IPS-20b (cell line): ENCODE measurements around the gene AADAT.
"Not testable (repeated sequence)": the region's sequence is repeated elsewhere in the genome, so short reads cannot be mapped to it uniquely, and the experiment has no call there.

ENCODE experiments used
- H3K27ac ChIP-seq: one replicate; pipeline ENCODE4 v1.5.1; 2013; ENCODE audit warnings: low read length
- H3K27me3 ChIP-seq: 2 replicates; pipeline ENCODE4 v1.6.1; 2013; ENCODE audit warnings: mild to moderate bottlenecking, low read length, inconsistent platforms; ENCODE audit not compliant: insufficient read depth
- H3K36me3 ChIP-seq: 2 replicates; pipeline ENCODE4 v1.6.1; 2013; ENCODE audit warnings: low read depth, mild to moderate bottlenecking, inconsistent platforms, low read length, moderate library complexity; ENCODE audit not compliant: insufficient read depth
- H3K4me1 ChIP-seq: 2 replicates; pipeline ENCODE4 v1.6.1; 2013; ENCODE audit warnings: mild to moderate bottlenecking, control low read depth, inconsistent platforms, low read length, moderate library complexity; ENCODE audit not compliant: insufficient read depth
- H3K4me3 ChIP-seq: 2 replicates; pipeline ENCODE4 v1.5.1; 2013; ENCODE audit warnings: mild to moderate bottlenecking, low read length, inconsistent platforms
- H3K9ac ChIP-seq: 2 replicates; pipeline ENCODE4 v1.6.1; 2013; ENCODE audit warnings: low read depth, mild to moderate bottlenecking, inconsistent platforms, low read length, moderate library complexity
- H3K9me3 ChIP-seq: 2 replicates; pipeline ENCODE4 v1.6.1; 2013; ENCODE audit warnings: mild to moderate bottlenecking, low read depth, low read length, inconsistent platforms; ENCODE audit not compliant: insufficient read depth

AADAT gene

DNA sequence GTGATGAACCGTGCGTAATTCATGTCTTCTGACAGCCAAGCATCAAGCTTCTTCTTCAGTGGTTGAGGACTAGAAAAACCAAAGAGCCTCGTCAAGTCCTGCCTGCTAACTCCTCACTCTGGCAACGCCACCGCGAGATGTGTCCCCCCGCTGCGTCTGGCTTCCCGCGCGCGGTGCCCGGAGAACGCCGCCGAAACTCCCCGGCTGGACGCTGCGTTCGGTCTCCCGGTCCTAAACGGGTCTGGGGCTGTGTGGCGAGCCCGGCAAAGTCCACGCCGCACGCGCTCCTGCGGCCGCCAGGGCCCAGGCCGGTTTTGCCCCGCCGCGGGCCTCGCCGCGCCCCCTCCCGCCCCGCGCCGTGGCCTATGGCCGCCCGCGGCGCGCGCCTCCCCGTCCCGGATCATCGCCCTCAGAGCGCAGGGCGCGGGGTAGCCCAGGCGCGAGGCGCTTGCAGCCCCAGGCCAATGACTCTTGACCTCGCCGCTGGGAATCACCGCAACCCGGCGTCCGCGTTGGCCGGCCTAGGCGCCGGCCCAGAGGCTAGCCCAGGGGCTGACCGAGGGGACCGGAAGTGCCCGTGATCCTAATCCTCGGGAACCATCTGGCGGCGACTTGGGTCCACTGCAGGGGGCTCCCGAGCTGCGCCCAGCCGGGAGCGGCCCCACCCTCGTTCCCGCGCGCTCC lies at the start of gene AADAT:
AADAT (minus strand) TSS at position 289 of the 684 bp plus-strand sequence; CDS start at position 23, 266 bp downstream.
- H3K4me1 ChIP-seq, result peaks cover 9% of the 10 kb centered on the region; the same call in 1 of the 2 replicates
- H3K9me3 ChIP-seq, result no peaks in the 10 kb centered on the region
- peak within 1 kb of the TSS; percentile 92 for H3K9ac ChIP-seq
- H3K36me3 ChIP-seq, result peaks cover 35% of the 10 kb centered on the region
- peak within 1 kb of the TSS; percentile 94 for H3K4me3 ChIP-seq
- no peak within 1 kb of the TSS for H3K27ac ChIP-seq
- peaks cover 16% of the 10 kb centered on the region; the same call in 1 of the 2 replicates for H3K27me3 ChIP-seq

DNA sequence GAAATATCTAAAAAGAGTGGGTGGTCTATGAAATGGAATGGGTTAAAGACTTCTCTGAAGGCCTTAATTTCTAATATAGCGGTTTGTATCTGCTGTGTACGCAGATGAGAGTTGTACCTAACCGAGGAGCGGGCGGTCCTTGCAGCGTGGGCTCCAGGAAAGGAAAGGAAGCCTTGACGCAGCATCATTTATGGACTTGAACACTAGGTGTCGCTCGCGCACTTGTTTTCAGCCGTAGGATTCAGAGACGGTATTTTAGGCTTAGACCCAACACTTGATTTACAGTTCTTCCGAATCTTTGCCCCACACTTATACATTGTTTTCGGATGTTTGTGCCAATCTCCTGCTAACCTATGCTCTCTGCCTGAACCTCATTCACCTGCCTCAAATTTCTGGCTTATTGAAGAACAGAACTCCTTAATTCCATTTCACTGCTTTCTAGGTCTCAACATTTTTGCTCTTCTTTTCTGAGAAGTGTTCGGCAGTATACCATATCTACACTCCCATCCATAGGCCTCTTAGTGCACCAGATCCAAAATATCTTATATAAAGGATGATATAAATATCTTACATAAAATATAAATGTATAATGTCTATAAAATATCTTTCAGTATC lies 48.9 kb upstream of the AADAT start:
- no peaks in the 10 kb centered on the region for H3K36me3 ChIP-seq
- H3K4me1 ChIP-seq, result no peaks in the 10 kb centered on the region
- H3K9ac ChIP-seq, result no peak overlapping the region
- H3K27ac ChIP-seq, result no peak overlapping the region
- H3K9me3 ChIP-seq, result peaks cover 7% of the 10 kb centered on the region
- no peaks in the 10 kb centered on the region for H3K27me3 ChIP-seq
- no peak overlapping the region for H3K4me3 ChIP-seq

DNA sequence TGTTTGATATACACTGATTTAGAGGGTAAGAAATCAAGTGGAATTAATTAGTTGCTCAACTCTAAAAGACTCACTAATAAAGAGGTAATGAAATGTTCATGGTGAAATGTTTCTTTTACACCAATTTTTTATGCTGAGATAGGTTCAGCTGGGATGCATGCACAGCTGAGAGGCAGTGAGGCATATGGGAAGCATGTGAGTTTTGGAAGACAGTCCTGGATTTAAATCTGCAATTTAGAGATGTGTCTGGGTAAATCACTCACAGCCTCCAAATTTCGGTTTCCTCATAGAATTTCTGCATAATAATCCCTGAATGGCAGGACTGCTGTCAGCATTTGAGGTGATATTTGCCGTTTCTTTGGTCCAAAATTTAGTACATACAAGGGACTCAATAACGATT lies 48.2 kb upstream of the AADAT start:
- Histone ChIP-seq H3K27ac (no peak overlapping the region), H3K27me3 (no peaks in the 10 kb centered on the region), H3K4me3 (no peak overlapping the region), H3K9me3 (peaks cover 15% of the 10 kb centered on the region), H3K36me3 (no peaks in the 10 kb centered on the region), H3K9ac (no peak overlapping the region), H3K4me1 (no peaks in the 10 kb centered on the region)

DNA sequence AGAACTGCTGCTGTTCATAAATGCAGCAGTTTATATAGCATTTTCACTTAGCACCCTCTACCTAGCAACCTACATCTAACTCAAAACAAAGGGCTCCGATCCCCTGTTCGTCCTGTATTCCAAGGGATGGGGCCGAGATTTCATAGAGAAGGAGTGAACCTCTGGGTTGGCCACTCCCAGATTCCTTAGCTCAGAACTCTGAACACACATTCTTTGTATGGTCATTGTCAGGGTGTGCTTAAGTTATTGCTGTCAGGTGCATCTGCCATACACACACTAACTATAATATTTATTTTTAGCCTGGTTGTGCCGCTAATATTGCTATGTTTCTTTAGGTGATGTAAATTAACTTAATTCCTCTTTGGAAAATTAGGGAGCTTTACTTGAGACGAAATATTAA lies 47.7 kb upstream of the AADAT start:
- Histone ChIP-seq H3K9me3 (peaks cover 19% of the 10 kb centered on the region), H3K27ac (no peak overlapping the region), H3K4me1 (no peaks in the 10 kb centered on the region), H3K4me3 (no peak overlapping the region), H3K36me3 (no peaks in the 10 kb centered on the region), H3K9ac (no peak overlapping the region), H3K27me3 (no peaks in the 10 kb centered on the region)

DNA sequence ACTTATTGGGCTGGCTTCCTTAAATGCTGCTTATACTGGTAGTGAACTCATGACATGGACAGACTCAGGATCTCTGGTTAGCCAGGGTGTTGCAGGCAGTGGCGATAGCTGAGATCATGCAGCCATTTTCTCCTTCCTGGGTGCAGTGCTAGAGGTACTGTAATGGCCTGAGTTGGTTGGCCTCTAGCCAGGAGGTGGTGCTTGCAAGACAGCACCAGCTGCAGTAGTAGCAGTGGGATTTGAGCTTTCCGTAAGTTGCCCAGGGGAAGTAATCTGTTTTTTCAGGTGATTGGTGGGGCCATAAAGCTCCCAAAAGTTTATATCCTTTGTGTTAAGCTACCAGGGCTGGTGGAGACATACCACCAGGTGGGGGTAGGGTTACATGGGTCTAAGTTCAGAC lies 45.1 kb upstream of the AADAT start:
- peaks cover 22% of the 10 kb centered on the region for H3K9me3 ChIP-seq
- no peaks in the 10 kb centered on the region for H3K4me1 ChIP-seq
- H3K36me3 ChIP-seq, result no peaks in the 10 kb centered on the region
- H3K9ac ChIP-seq, result no peak overlapping the region
- H3K27me3 ChIP-seq, result no peaks in the 10 kb centered on the region
- H3K27ac ChIP-seq, result no peak overlapping the region
- no peak overlapping the region for H3K4me3 ChIP-seq

DNA sequence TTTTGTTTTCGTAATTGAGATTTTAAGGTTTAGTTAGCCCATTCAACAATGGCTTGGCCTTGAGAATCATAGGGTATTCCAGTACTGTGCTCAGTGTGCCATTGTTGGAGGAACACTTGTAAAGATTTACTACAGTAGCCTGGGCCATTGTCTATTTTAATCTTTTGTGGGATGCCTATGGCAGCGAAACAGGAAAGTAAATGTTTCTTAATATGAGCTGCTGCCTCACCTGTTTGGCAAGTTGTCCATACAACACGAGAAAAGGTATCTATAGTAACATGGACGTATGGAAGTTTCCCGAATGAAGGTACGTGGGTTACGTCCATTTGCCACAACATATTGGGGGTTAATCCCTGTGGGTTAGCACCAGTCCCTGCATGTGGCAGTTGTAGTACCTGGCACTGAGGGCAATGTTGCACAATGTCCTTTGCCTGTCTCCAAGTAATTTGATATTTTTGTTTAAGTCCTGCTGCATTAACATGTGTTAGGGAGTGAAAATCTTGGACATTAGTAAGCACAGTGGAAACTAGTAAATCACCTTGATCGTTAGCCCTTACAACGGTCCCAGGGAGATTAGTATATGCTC lies 38.6 kb upstream of the AADAT start:
- H3K9ac ChIP-seq, result no peak overlapping the region
- H3K27ac ChIP-seq, result no peak overlapping the region
- no peaks in the 10 kb centered on the region for H3K4me1 ChIP-seq
- no peaks in the 10 kb centered on the region for H3K36me3 ChIP-seq
- peaks cover 12% of the 10 kb centered on the region for H3K9me3 ChIP-seq
- H3K4me3 ChIP-seq, result no peak overlapping the region
- H3K27me3 ChIP-seq, result no peaks in the 10 kb centered on the region

DNA sequence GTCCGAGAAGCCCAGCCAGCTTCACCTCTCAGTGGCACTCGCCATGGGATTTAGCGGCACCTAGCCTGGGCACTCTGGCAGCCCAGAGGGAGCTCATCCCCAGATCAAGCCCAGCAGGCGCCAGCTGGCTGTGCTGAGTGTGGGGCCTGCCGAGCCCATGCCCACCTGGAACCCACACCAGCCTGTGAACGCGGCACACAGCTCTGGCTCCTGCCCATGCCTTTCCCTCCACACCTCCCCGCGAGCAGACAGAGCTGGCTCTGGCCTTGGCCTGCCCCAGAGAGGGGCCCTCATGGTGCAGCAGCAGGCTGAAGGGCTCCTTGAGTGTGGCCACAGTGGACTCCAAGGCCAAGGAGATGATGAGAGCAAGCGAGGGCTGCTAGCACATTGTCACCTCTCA lies 38.0 kb upstream of the AADAT start:
- no peak overlapping the region for H3K27ac ChIP-seq

DNA sequence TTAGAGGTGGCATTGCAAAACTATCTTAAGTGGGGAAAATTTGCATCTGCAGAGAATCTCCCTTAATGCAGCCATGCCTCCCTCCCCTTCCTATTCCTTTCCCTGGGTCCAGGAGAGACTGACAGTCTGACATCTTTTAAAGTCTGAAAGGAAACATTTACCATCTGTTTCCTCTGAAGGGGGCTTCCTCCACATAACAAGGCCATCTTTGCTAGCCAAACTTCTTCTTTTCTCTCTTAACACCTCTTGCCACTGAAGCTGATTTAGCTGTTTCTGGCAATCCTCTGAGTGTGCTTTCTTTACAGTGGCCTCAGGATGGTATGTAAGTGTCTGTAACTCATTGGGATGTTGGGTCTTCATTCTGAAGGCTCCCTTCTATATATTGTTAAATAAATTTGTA lies 34.6 kb upstream of the AADAT start:
- H3K36me3 ChIP-seq, result no peaks in the 10 kb centered on the region
- no peak overlapping the region for H3K27ac ChIP-seq
- no peak overlapping the region for H3K9ac ChIP-seq
- no peak overlapping the region for H3K4me3 ChIP-seq
- H3K9me3 ChIP-seq, result peaks cover 12% of the 10 kb centered on the region
- 0 out of 2 replicates have a peak, but pooled peaks cover 3% of the 10 kb centered on the region for H3K4me1 ChIP-seq
- H3K27me3 ChIP-seq, result no peaks in the 10 kb centered on the region

More for the DNA sequence above, 38.0 kb upstream of the AADAT start:
- Histone ChIP-seq H3K4me1 (no peaks in the 10 kb centered on the region), H3K36me3 (no peaks in the 10 kb centered on the region), H3K9me3 (peaks cover 10% of the 10 kb centered on the region), H3K9ac (no peak overlapping the region), H3K4me3 (no peak overlapping the region), H3K27me3 (no peaks in the 10 kb centered on the region)

DNA sequence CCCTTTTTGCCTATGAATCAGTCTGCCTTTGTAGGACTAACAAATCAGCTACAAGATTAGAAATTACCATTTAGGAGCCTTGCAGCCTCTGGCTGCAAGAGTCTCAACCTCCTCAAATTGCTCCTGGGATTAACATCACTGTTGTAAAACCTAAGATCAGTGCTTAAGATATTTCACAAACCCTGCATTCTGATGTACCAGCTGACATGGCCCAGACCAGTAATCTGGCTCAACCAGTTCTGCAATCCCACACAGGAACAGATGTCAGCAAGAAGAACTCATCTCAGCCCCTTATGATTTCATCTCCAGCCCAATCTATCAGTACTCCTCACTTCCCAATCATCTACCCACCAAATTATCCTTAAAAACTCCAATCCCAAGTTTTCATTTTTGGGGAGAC lies 32.5 kb upstream of the AADAT start:
- Histone ChIP-seq H3K27ac (no peak overlapping the region), H3K4me1 (0 out of 2 replicates have a peak, but pooled peaks cover 3% of the 10 kb centered on the region), H3K9me3 (peaks cover 12% of the 10 kb centered on the region), H3K9ac (no peak overlapping the region), H3K4me3 (no peak overlapping the region), H3K36me3 (no peaks in the 10 kb centered on the region), H3K27me3 (no peaks in the 10 kb centered on the region)

DNA sequence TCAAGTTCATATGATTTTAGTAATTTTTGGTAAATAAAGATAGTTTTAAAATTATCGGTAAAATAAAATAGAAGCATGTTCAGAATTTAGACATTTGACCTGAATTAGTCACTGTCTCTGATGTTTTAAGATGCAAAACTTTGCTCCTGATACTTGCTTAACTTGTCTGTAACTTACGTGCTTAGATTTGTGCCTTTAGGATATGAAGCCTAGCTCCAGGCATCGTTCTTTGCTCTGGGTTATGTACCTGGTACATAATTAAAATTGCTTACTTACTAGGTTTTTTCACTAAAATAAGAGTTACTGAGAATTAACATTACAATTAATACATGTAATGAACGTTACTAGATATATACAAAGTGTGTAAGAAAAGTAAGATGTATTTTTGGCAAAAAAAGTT lies 24.9 kb upstream of the AADAT start:
- Histone ChIP-seq H3K4me1 (peaks cover 12% of the 10 kb centered on the region; the same call in 1 of the 2 replicates), H3K27me3 (no peaks in the 10 kb centered on the region), H3K4me3 (no peak overlapping the region), H3K9ac (no peak overlapping the region), H3K9me3 (peaks cover 3% of the 10 kb centered on the region; the same call in 1 of the 2 replicates), H3K36me3 (no peaks in the 10 kb centered on the region), H3K27ac (no peak overlapping the region)

DNA sequence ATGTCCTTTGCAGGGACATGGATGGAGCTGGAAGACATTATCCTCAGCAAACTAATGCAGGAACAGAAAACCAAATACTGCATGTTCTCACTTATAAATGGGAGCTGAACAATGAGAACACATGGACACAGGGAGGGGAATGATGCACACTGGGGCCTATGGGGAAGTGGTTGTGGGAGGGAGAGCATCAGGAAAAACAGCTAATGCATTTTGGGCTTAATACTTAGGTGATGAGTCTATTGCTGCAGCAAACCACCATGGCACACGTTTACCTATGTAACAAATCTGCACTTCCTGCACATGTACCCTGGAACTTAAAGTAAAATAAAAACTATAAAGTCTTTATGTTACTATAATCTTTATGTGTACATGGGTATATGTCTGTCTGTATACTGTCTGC lies 24.4 kb upstream of the AADAT start:
- not testable (repeated sequence) for H3K4me3 ChIP-seq, H3K27ac ChIP-seq, H3K36me3 ChIP-seq, H3K27me3 ChIP-seq, H3K9ac ChIP-seq, H3K9me3 ChIP-seq
- H3K4me1 ChIP-seq, result peaks cover 16% of the 10 kb centered on the region; the same call in 1 of the 2 replicates

DNA sequence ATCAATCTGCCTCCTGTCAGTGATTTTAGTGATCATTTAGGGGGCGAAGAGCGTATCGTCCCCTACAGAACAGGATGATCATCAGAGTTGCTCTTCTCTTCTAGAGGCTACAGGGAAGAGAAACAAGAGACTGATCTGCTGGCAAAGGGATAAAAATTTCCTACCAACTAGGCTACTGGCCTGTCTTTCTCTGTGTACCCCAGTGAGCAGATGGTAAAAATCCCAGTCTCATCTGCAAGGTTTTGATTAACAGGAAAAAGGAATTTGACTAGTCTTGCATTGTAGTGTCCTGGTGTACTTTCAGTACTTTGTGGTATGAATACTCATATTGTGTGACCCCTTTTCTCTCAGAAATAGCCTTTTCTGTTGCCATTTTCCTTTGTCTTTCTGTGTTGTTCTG lies 21.8 kb upstream of the AADAT start:
- Histone ChIP-seq H3K27ac (no peak overlapping the region), H3K4me3 (no peak overlapping the region), H3K27me3 (no peaks in the 10 kb centered on the region), H3K9me3 (peaks cover 3% of the 10 kb centered on the region; the same call in 1 of the 2 replicates), H3K4me1 (peaks cover 21% of the 10 kb centered on the region; the same call in 1 of the 2 replicates), H3K9ac (no peak overlapping the region), H3K36me3 (no peaks in the 10 kb centered on the region)
